ENCODE measurements around the gene IFNLR1.

The IFNLR1 gene

GRCh38 chr1:24173638-24174575 is 13.2 kb downstream of the IFNLR1 start (continued):
- TF ChIP-seq TSHZ2 (CRISPR knock-in tag; IDR thresholded peaks at IDR 0.05): no peak
- TF ChIP-seq ESRRG (CRISPR knock-in tag; IDR thresholded peaks at IDR 0.05): no peak
- TF ChIP-seq ZNF8 (CRISPR knock-in tag; IDR thresholded peaks at IDR 0.05): no peak
- TF ChIP-seq BACH2 (CRISPR knock-in tag; IDR thresholded peaks at IDR 0.05; ENCODE audit: borderline replicate concordance): no peak
- TF ChIP-seq PPARA (CRISPR knock-in tag; IDR thresholded peaks at IDR 0.05; ENCODE audit: borderline replicate concordance): no peak
- no peak for TF ChIP-seq ZFP3 (CRISPR knock-in tag; IDR thresholded peaks at IDR 0.05)
- no peak for TF ChIP-seq TOX (CRISPR knock-in tag; IDR thresholded peaks at IDR 0.05; ENCODE audit: borderline replicate concordance)
- TF ChIP-seq RARB (CRISPR knock-in tag; IDR thresholded peaks at IDR 0.05): no peak
- no peak for TF ChIP-seq SNAI2 (CRISPR knock-in tag; IDR thresholded peaks at IDR 0.05)
- TF ChIP-seq, protein P1, sequence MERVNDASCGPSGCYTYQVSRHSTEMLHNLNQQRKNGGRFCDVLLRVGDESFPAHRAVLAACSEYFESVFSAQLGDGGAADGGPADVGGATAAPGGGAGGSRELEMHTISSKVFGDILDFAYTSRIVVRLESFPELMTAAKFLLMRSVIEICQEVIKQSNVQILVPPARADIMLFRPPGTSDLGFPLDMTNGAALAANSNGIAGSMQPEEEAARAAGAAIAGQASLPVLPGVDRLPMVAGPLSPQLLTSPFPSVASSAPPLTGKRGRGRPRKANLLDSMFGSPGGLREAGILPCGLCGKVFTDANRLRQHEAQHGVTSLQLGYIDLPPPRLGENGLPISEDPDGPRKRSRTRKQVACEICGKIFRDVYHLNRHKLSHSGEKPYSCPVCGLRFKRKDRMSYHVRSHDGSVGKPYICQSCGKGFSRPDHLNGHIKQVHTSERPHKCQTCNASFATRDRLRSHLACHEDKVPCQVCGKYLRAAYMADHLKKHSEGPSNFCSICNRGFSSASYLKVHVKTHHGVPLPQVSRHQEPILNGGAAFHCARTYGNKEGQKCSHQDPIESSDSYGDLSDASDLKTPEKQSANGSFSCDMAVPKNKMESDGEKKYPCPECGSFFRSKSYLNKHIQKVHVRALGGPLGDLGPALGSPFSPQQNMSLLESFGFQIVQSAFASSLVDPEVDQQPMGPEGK (CRISPR knock-in tag; IDR thresholded peaks at IDR 0.05; ENCODE audit: borderline replicate concordance): no peak
- TF ChIP-seq ISL1 (CRISPR knock-in tag; IDR thresholded peaks at IDR 0.05): no peak

DNA sequence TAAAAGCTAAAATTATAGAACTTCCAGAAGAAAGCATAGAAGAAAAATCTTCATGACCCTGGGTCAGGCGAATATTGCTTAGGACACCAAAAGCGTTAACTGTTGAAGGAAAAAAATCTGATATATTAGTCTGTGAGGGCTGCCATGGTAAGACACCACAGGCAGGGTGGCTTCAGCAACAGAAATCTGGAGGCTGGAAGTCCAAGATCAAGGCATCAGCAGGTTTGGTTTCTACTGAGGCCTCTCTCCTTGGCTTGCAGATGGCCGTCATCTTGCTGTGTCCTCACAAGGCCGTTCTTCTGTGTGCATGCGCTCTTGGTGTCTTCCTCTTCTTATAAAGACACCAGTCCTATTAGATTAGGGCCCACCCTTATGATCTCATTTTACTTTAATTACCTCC is 14.5 kb downstream of the IFNLR1 start:
- TF ChIP-seq, protein P2, sequence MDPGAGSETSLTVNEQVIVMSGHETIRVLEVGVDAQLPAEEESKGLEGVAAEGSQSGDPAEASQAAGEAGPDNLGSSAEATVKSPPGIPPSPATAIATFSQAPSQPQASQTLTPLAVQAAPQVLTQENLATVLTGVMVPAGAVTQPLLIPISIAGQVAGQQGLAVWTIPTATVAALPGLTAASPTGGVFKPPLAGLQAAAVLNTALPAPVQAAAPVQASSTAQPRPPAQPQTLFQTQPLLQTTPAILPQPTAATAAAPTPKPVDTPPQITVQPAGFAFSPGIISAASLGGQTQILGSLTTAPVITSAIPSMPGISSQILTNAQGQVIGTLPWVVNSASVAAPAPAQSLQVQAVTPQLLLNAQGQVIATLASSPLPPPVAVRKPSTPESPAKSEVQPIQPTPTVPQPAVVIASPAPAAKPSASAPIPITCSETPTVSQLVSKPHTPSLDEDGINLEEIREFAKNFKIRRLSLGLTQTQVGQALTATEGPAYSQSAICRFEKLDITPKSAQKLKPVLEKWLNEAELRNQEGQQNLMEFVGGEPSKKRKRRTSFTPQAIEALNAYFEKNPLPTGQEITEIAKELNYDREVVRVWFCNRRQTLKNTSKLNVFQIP (CRISPR knock-in tag; IDR thresholded peaks at IDR 0.05; ENCODE audit: borderline replicate concordance, low read depth): no peak
- TF ChIP-seq CSRNP3 (CRISPR knock-in tag; IDR thresholded peaks at IDR 0.05): no peak
- TF ChIP-seq TSHZ2 (CRISPR knock-in tag; IDR thresholded peaks at IDR 0.05): no peak
- TF ChIP-seq ZNF565 (CRISPR knock-in tag; conservative IDR thresholded peaks at IDR 0.05; ENCODE audit: low read depth): no peak
- no peak for TF ChIP-seq ZNF8 (CRISPR knock-in tag; IDR thresholded peaks at IDR 0.05)
- no peak for TF ChIP-seq ARNTL (CRISPR knock-in tag; IDR thresholded peaks at IDR 0.05; ENCODE audit: borderline replicate concordance, low read depth)
- TF ChIP-seq CREB5 (CRISPR knock-in tag; IDR thresholded peaks at IDR 0.05; ENCODE audit: low read depth): no peak
- TF ChIP-seq TCF4 (CRISPR knock-in tag; IDR thresholded peaks at IDR 0.05; ENCODE audit: borderline replicate concordance): no peak
- ATAC-seq: no peak

Data from SK-N-SH treated with all-trans-retinoic acid at 6 μM for 48 hours (cell line).